ENCODE data around the gene NUCKS1.

DNA sequence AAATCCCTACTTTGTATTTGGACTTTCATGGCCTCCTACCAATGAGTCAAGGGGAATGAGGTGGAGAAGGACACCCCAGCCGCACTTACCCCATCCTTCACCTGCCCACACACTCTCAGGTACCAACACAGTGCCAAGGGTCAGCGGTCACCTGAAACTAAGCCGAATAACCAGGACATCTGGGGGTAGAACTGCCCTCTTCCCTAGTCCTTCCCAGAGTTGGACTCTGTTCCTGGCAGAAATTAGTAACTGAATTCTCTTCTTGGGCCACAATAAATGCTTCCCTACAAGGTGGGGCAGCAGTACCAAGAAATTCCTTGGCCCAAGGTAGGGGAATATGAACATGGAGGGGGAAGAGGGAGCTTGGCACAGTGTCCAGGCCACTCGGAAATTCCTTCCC is 77.0 kb downstream of the NUCKS1 start:
- TF ChIP-seq, protein P1, sequence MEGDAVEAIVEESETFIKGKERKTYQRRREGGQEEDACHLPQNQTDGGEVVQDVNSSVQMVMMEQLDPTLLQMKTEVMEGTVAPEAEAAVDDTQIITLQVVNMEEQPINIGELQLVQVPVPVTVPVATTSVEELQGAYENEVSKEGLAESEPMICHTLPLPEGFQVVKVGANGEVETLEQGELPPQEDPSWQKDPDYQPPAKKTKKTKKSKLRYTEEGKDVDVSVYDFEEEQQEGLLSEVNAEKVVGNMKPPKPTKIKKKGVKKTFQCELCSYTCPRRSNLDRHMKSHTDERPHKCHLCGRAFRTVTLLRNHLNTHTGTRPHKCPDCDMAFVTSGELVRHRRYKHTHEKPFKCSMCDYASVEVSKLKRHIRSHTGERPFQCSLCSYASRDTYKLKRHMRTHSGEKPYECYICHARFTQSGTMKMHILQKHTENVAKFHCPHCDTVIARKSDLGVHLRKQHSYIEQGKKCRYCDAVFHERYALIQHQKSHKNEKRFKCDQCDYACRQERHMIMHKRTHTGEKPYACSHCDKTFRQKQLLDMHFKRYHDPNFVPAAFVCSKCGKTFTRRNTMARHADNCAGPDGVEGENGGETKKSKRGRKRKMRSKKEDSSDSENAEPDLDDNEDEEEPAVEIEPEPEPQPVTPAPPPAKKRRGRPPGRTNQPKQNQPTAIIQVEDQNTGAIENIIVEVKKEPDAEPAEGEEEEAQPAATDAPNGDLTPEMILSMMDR (conservative IDR thresholded peaks at IDR 0.05), result no peak
- TF ChIP-seq EZH2 (IDR thresholded peaks at IDR 0.05; ENCODE audit: low read depth), result no peak

All from PC-9 (cell line).